Right kidney (tissue), 1 donor: ENCODE measurements around the gene SRL.
"Not testable (repeated sequence)": the region's sequence is repeated elsewhere in the genome, so short reads cannot be mapped to it uniquely, and the experiment has no call there.

Experiments
- DNase-seq: peaks from one replicate; pipeline ENCODE4 v3.0.0-alpha.2; 2016

Gene SRL

GRCh38 chr16:4226251-4227039, 15.4 kb downstream of the SRL start:
- no peak for DNase-seq

GRCh38 chr16:4225075-4225474, 16.8 kb downstream of the SRL start:
- no peak for DNase-seq

DNA sequence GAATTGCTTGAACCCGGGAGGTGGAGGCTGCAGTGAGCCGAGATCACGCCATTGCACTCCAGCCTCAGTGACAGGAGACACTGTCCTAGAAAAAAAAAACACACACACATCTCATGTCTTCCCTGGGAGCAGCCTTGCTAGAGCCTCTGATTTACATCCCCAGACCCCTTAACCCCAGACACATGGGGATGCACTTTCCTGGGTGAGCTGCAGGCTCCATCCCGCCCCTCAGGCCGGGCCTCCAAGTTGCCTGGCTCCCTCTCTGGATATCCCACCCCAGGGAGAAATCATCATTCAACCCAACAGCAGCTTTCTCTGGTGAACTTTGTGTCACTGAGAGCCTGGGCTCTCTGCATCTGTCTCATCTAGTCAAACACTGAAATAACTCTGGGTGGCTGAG, 21.5 kb downstream of the SRL start:
- no peak for DNase-seq

GRCh38 chr16:4218202-4218601, 23.7 kb downstream of the SRL start:
- no peak for DNase-seq

DNA sequence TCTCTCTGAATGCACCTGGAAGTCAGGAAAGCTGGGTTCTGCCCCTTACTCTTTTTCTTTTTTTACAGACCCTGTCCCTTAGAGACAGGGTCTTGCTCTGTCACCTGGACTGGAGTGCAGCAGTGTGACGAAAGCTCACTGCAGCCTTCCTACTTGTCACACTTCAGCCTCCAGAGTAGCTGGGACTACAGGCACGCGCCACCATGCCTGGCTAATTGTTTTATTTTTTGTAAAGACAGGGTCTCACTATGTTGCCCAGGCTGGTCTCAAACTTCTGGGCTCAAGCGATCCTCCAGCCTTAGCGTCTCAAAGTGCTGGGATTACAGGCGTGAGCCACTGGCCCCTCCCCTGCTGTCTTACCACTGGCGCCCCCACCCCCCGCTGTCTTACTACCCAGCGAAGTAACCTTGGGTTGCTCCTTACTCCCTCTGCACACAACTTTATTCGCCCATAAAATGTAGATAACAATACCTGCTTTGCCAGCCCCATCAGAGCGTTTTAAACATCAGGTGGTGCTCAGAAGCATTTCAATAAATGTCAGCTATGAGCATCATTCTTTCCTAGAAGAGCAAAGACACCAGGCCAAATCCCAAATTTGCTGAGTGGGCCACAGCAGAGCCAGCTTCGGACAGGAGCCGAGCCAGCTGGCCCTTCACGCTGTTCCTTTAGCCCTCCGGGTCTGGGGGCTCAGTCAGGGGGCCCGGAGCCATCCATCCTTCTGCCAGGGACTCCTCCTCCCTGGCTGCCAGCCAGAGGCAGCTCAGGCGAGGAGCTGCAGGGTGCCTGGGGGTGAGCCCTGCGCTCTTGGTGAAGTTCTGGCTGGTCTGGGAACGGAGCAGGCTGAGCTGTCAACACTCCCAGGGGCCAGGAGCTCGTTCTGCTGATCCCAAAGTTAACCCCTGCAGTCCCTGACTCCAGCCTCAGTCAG, 24.4 kb downstream of the SRL start:
- peak; percentile 54 for DNase-seq

DNA sequence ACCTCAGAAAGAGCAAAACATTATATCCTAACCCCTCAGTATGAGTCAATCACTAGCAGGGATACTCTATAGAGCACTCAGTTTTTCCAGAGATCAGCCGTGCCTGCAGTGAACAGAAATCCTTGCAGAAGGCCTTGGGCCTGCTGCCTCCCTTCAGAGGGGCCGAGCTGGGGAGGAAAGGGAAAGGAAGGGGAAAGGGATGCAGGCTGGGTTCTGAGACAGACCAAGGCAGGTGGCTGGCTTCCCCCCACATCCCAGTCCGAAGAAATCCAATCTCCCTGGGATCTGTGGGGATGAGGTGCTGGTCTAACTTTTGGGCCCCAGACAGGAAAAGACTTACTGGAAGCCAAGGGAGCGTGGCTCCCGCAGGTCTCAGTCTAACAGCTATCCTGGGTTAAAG, 25.3 kb downstream of the SRL start:
- no peak for DNase-seq

GRCh38 chr16:4215106-4215505, 26.8 kb downstream of the SRL start:
- no peak for DNase-seq

- DNase-seq = no peak
Measured at GRCh38 chr16:4214215-4214621, 27.7 kb downstream of the SRL start.

DNA sequence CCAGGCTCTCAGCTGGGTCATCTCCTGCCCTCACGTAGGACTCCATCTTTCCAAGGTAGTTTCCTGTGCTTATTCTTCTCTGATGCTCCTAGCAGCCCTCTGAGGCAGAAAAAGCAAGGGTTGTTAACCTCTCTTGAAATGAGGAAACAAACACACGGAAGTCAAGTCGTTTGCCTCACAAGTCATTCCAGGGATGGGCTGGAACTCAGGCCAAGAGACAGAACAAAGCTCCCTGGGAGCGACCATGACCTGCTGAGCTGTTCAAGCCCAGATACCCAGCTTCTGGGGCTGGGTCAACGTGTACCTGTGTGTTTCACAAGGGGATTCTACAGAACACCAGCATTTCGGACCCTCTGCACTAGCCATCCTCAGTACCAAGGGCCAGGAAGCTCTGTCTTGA, 28.1 kb downstream of the SRL start:
- no peak for DNase-seq

- DNase-seq = no peak
Measured at GRCh38 chr16:4212934-4213296, 29.0 kb downstream of the SRL start.

GRCh38 chr16:4212211-4212933, 29.5 kb downstream of the SRL start:
- no peak for DNase-seq

DNA sequence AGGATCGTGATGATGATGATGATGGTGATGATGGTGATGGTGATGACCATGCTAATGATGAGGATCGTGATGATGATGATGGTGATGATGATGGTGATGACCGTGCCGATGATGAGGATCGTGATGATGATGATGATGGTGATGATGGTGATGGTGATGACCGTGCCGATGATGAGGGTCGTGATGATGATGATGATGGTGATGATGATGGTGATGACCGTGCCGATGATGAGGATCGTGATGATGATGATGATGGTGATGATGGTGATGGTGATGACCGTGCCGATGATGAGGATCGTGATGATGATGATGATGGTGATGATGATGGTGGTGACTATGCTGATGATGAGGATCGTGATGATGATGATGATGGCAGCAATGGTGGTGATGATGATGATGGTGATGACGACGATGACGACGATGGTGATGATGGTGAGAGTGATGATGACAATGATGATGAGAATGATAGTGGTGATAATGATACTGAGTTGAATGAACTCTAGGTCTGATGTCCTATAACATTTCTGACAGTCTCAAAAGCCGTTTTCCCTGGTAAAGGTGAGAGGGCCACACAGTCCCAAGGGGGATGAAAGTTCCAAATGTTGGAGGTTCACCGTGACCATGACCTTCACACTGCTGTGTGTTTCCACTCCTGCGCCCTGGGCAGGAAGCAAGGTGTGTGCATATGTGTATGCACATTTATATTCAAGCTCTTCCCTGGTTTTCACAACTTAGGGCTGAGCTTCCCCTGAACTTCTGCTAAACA, 30.3 kb downstream of the SRL start:
- not testable (repeated sequence) for DNase-seq

- no peak for DNase-seq
Measured at GRCh38 chr16:4209666-4210065, 32.2 kb downstream of the SRL start.

DNA sequence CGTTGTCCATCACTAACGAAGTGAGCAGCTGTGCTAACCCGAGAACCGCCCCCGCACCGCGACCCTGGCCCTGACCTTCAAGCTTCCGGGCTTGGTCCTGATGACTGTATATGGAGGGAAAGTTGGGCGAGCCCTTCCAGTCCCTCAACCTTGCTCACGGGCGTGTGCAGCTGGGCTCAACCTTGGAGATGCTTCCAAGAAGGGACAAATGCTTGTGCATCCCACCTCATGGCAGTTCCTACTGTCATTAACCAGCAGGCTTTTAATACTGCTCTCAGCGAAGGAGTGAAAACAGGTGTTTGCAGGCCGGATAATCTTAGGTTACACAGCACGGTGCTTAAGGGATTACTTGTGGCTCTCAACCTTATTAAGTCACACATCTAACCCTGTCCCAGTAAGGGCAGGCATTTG, 33.5 kb downstream of the SRL start:
- no peak for DNase-seq

- no peak for DNase-seq
Measured at GRCh38 chr16:4207683-4208340, 34.1 kb downstream of the SRL start.

- DNase-seq = no peak
Measured at GRCh38 chr16:4207229-4207628, 34.7 kb downstream of the SRL start.

- no peak for DNase-seq
Measured at GRCh38 chr16:4206680-4207079, 35.2 kb downstream of the SRL start.

DNA sequence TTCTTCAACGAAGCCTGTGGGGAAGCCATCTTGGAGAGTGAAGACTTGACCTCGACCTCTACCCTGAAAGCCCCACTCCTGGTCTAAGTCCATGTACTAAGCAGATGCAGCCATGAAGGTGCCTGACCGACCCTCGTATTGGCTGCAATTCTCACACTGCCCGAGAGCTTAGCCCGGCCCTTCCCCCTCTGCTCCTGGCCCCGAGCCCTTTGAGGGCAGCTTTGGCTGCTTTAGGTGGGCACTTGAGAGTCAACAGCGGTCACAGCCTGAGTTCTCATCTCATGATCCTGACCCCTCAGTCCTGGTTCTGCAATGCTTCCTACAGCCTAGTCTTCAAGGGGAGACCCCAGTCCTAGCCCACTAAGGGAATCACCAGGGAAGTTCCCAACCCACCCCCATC, 35.9 kb downstream of the SRL start:
- no peak for DNase-seq

DNA sequence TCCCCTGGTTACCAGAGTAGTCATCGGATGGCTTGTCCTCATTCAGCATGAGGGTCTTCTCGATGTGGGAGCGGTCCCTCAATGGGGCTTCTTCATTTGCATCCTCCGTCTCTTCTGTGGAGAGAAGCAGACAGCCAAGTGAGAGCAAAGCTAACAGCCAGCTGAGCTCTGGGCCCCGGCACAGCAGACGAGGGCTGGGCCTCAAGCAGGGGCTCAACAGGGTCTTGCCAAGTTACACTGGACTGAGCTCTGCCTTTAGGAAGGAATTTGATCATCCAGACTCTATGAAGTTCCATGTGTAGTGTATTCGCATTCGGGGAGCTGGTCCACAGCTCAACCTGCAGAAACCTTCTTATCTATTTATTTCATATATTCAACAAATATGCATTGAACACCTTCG, 37.4 kb downstream of the SRL start:
- DNase-seq = no peak

DNA sequence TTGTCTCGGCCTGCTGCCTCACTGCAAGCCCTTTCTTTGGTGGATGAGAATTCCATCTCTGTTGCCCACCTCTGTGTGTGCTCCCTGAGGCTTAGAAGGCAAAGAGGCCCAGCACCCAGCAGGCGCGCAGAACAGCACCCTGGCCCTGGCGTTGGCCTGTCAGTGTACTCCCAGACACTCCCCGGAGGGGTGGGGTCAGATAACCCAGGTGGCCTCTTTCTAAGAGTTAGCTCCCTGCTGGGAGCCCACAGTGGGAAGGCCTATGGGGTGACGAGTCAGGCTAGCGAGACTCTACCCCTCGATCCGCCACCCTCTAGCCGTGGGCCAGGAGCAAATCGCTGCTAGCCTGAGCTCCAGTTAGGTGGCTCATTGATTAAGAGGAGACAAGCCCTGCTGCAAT, 38.1 kb downstream of the SRL start:
- DNase-seq = no peak

DNA sequence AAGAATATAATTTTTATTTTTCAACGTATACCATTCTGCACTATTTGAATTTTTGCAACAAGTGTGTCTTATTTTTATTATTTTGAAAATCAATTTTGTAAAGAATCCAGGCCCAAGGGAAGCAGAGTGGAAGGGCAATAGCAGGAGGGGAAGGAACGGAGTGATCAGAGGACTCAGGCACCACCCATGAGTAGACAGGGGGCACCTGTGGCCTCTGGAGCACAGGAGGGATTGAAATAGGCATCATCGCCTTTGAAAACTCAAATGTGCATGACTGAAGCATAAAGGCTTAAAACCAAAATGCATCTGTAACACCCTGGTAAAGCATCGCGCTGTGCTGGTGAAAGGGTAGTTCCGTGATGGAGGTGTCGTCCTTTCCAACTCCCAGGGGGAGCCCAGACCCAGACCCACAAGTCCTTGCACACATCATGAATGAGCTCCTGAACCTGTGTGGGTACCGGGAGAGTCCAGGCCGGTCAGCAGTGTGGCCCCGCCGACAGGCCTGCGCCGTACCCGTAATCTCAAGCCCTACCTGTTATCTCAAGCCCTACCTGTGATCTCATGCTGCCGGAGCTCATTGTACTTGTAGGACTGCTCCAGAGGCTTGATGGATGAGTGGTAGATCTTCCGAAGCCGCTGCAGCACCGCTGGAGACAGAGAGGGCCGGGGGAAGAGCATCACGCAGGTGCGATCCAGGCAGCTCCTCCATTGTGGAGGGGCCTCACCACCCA, 39.1 kb downstream of the SRL start:
- DNase-seq = no peak
